HG03025 (cell line): ENCODE data around the gene ELN.
"Not testable (repeated sequence)": the region's sequence is repeated elsewhere in the genome, so short reads cannot be mapped to it uniquely, and the experiment has no call there.

ENCODE experiments used
- ATAC-seq: cut with Tn5 transposase; IDR thresholded peaks from one replicate; pipeline ENCODE4 v1.9.1; 2021; ENCODE audit warnings: mild to moderate bottlenecking, moderate library complexity; ENCODE audit not compliant: unreplicated experiment, low FRiP score

Gene ELN

GRCh38 chr7:74000489-74001149 is 27.4 kb upstream of the ELN start:
- no peak for ATAC-seq

DNA sequence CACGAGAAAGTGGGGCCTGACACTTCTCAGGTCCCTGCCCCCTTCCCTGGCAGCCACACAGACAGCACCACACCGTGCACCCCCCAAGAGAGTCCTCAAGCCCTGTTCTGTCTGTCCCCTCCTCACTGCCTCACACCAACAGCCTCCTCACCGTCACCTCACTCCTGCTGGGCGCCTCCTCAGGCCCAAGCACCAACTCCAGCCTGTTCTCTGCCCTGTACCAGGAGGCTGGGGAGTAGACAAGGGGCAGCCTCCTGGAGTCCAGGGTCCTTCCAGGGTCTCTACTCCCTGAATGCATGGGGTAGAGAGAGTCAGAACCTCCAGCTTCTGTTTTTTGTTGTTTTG is 26.9 kb upstream of the ELN start:
- ATAC-seq, result no peak

DNA sequence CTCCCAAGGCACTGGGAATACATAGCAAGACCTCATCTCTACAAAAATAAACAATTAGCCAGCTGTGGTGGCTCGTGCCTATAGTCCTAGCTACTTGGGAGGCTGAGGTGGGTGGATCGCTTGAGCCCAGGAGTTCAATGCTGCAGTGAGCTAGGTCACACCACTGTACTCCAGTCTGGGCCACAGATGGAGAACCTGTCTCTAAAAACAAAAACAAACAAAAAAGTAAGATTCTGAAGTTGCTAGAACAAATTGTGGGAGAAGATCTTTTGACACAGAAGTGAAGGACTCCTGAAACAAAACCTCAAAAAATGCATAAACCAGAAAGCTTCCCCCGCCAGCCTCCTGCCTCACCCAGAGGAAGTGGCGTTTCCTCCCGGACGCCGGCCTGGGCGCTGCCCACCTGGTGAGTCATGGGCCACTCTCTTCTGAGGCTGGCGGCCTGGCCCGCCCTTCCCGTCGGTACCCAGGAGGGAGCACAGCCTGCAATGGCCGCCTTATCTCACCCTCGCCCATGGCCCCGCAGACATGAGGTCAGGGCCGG is 25.4 kb upstream of the ELN start:
- ATAC-seq, result no peak

DNA sequence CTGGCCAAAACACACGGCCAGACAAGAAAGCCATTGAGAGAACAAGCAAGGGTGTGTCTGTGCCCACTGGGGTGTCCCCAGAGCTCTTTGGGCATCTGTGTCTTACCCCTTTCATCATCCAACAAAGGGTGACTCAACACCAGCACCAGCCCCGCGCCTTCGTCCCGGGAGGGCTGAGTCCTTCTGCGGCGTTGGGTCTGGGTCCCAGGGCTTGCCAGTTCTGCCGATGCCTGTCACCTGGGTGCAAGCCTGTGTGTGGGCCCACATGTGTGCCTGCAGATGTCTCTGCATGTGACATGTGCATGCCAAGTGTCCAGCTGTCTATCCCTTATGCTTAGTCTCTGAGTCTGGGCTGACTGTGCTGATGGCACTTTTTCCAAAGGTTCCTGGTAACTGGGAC is 24.4 kb upstream of the ELN start:
- no peak for ATAC-seq

- ATAC-seq, result no peak
These were observed 21.9 kb upstream of the ELN start for GRCh38 chr7:74006032-74006431.

- ATAC-seq, result no peak
These were observed 21.3 kb upstream of the ELN start for GRCh38 chr7:74006451-74007241.

DNA sequence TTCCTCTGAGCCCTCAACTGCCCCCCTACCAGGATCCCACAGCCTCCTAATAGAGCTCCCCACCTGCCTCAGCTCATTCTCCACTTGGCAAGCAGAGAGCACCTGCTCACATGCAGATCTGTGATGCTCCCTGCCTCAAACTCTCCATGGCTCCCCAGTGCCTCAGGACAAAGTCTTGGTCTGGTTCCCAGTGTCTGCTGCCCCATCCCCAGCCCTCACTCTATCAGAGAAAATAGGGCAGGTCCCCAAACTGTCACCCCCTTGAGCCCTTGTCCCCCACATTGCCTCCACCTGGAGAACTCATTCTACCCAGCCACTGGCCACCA is 20.8 kb upstream of the ELN start:
- no peak for ATAC-seq

DNA sequence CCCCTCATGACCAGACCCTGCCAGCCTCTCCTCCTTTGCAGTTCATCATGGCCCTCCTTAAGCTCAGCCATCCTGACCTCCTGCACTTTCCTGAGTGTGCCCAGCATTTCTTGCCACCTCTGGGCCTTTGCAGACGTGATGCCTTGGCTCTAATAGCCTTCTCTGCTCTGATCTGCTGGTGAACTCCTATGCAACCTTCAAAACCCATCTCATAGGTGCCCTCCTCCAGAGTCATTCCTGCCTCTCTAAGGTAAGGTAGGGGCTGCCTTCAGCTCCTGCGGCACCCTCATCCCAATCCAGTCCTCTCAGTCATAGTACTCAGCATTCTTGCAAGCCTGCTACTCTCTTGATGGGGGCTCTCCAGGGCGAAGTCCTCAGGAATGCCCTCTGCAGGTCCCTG is 19.3 kb upstream of the ELN start:
- no peak for ATAC-seq

DNA sequence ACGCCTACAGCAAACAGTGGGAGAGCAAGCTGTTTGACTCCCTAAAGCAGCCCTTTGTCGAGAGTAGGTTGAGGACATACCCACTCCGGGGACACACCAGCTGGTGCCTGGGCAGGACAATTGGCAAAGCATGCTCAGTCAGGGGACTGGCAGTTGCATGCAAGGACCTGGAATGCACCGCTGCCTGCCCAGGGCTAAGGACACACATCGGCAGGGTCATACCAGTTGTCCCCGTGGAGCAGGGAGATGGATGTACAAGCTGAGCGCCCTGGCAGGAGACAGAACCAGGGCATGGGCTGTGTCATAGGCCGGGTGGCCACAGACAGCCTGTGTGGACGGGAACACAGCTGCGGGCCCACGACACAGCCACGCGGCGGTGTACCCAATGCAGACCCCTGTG is 18.3 kb upstream of the ELN start:
- no peak for ATAC-seq

DNA sequence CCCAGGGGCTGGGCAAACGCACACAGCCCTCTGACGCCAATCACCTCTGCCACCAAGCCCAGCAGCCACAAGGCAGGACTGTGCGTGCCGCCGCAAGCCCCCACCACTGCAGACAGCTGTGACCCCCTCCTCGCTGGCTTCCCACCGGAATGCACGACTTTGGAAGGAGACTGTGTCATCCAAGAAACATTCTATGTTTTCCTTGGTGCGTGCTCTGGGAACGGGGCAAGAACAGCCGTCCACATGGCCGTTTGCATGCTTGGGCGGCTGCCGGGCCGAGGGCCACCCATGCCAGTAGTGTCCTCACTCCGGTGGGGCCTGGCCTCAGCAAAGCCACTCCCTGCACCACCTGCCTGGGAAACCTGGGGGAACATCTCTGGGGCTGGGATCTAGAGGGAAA is 17.6 kb upstream of the ELN start:
- no peak for ATAC-seq

GRCh38 chr7:74011421-74011820 is 16.6 kb upstream of the ELN start:
- not testable (repeated sequence) for ATAC-seq

- ATAC-seq, result peak; percentile 72
These were observed 15.1 kb upstream of the ELN start for GRCh38 chr7:74012842-74013249.

- no peak for ATAC-seq
These were observed 14.3 kb upstream of the ELN start for GRCh38 chr7:74013539-74014272.

- no peak for ATAC-seq
These were observed 13.0 kb upstream of the ELN start for GRCh38 chr7:74014931-74015330.

DNA sequence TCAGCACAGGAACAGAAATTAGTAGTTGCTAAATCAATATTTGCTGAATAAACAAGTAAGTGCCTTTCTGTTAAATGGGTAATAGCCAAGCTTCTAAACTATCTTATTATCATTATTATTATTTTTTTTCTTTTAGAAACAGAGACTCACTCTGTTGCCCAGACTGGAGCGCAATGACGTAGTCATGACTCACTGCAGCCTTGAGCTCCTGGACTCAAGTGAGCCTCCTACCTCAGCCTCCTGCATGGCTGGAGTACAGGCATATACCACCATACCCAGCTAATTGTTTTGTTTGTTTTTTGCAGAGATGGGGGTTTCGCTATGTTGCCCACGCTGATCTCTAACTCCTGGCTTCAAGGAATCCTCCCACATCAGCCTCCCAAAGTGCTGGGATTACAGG is 12.3 kb upstream of the ELN start:
- no peak for ATAC-seq

DNA sequence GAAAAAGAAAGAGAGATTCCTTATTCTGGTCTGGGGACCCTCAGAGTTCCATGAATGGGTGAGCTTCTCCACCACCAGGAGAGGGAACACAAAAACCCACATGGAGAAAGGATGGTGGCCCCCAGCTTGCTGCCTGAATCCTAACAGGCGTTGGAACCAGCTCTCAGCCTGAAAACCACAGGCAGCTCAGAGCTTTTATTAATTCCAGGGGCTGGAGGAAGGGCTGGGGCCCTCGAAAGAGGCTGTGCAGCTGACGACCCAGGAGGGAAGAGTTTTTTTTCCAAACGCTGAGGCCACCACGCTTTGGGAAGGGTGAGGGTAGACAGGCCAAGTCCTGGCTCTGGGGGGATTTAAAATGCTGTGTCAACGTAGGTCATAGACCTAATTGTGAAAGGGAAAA is 10.8 kb upstream of the ELN start:
- no peak for ATAC-seq

- no peak for ATAC-seq
These were observed 9.6 kb upstream of the ELN start for GRCh38 chr7:74018246-74018895.

DNA sequence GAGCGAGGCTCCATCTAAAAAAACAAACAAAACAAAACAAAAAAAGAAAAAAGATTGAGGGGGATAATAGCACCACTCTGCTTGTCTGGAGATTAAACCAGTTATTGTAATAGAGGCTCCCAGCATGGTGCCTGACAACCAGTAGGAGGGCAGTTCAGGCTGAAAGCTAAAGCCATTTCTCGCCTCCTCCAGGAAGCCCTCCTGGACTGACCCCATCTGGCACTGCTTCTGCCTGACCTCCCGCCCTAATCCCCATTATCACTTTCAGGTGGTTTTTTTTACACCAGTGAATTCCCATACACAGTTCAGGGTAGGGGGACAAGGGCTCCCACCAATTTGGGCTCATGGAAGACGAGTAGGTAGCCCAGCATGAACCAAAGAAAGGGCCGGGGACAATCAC is 8.8 kb upstream of the ELN start:
- no peak for ATAC-seq

DNA sequence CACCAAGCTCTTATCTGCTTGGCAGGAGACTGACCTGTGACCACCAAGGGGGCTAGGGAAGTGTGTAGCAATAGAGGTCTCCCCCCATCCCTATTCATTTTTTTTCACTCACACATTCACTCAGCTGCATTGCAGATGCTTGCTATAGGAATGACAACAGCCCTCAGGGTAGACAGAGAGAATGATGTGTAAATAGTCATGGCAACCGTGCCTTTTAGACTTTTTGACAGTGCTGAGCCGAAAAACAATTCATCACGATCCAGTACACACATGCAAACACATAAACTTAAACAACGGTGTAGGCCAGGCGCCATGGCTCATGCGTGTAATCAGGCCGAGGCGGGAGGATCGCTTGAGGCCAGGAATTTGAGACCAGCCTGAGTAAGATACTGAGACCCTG is 7.6 kb upstream of the ELN start:
- no peak for ATAC-seq

GRCh38 chr7:74021546-74022320 is 6.2 kb upstream of the ELN start:
- no peak for ATAC-seq
